Suprapubic skin (tissue), 4 donors: ENCODE data around the gene EMC1.

Experiments
- CTCF ChIP-seq, 2 donors: fragments of 200-600 bp in 1 of 2; fragments of 450-650 bp in 1 of 2; sonication (generic) in 1 of 2; IDR thresholded peaks; one replicate each; pipeline ENCODE4 v1.5.1; 2016 to 2019; ENCODE audit warnings: antibody characterized with exemption in 2 of 2, mild to moderate bottlenecking in 1 of 2, moderate library complexity in 1 of 2
- POLR2A ChIP-seq, 2 donors: fragments of 450-650 bp; IDR thresholded peaks; one replicate each; pipeline ENCODE4 v1.6.1; 2017; ENCODE audit warnings: antibody characterized with exemption in 2 of 2, mild to moderate bottlenecking in 2 of 2, moderate library complexity in 2 of 2
- POLR2AphosphoS5 ChIP-seq, 3 donors: sonication (generic); formaldehyde crosslinking; IDR thresholded peaks; one replicate each; pipeline ENCODE4 v1.6.1; 2017; ENCODE audit warnings: antibody characterized with exemption in 3 of 3

- no peak for TF ChIP-seq CTCF (IDR thresholded peaks at IDR 0.05)
- TF ChIP-seq POLR2A (IDR thresholded peaks at IDR 0.05) = no peak
- TF ChIP-seq POLR2AphosphoS5 (IDR thresholded peaks at IDR 0.05) = no peak
These were observed 18.8 kb downstream of the EMC1 start for GRCh38 chr1:19232524-19232846.
